ENCODE measurements around the gene RNF39.

DNA sequence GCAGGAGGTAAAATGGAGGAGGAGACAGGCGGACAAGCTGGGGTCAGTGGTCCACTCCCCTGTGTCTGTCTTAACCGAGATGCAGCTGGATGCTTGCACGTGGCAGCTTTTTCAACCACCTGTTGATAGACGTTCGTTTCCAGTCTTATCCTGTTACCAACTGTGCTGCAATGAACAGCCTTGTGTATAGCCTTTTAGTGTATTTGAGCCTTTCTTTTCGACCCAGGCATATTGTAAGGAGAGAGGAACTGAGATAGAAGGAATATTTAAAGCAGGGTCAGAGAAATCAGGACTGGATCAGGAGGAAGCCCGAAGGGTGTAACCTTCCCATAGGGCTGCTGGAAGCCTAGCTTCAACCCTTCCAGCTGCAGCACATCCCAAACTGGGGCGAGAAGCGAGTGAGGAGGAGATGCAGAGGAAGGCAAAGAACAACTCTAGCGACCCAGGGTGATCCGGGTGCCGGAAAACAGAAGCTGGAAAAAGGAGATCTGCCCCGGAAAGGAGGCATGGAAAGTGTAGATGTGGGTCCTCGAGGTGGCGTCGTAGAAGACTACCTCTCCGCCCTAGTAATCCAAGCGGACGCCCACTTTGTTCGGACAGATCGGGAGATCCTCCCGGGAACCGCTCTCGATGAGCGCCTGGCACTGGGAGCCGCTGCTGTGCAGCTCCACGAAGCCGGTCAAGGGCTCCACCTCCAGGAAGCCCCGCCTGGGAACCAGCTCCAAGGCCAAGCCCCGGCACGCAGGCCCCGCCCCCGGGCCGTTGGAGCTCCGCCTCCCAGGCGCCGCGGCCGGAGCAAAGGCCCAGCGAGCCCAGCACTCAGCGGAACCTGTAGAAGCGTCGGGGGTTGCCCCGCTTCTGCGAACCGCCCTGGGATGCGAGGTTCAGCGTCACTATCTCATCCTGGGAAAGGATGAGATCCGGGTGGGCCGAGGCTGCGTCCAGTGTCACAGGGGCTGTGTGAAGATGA, 26.2 kb upstream of the RNF39 start:
- TF ChIP-seq, protein P1, sequence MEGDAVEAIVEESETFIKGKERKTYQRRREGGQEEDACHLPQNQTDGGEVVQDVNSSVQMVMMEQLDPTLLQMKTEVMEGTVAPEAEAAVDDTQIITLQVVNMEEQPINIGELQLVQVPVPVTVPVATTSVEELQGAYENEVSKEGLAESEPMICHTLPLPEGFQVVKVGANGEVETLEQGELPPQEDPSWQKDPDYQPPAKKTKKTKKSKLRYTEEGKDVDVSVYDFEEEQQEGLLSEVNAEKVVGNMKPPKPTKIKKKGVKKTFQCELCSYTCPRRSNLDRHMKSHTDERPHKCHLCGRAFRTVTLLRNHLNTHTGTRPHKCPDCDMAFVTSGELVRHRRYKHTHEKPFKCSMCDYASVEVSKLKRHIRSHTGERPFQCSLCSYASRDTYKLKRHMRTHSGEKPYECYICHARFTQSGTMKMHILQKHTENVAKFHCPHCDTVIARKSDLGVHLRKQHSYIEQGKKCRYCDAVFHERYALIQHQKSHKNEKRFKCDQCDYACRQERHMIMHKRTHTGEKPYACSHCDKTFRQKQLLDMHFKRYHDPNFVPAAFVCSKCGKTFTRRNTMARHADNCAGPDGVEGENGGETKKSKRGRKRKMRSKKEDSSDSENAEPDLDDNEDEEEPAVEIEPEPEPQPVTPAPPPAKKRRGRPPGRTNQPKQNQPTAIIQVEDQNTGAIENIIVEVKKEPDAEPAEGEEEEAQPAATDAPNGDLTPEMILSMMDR (conservative IDR thresholded peaks at IDR 0.05): 0 out of 2 replicates have a peak, but pooled peaks have one; percentile 16
- TF ChIP-seq EZH2 (IDR thresholded peaks at IDR 0.05; ENCODE audit: low read depth): no peak
